ENCODE results near the gene BNC2. TPM values are rescaled to one million over a fixed set of nuclear protein-coding genes. Genes with fewer than 3 reads are reported as not detected.

Gene BNC2
- total RNA-seq, 1 experiment from 2014 or later: 43.6 TPM

DNA sequence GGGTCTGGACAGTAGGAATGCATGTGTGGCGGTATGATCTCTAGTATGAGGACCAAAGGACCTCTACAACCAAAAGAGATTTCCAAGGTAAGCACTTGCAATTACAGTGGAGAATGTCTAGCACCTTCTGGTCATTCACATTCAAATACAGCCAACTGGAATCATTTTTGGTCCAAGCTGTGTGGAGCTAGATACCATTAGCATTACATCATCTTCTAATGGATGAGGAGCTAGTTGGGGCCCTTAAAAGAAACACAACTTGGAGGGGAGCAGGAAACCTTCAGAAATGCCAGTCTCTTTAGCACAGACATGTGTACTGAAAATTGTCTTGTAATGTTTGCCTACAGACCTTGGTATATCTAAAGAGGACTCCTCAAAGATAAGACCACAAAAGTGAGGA lies 244.7 kb downstream of the BNC2 start:
- no peak overlapping the region for H2BK12ac ChIP-seq (ENCODE audit: insufficient read length, low read depth, low read length)
- H3K4ac ChIP-seq (ENCODE audit: low read depth, low read length): no peak overlapping the region
- Mint-ChIP-seq H3K4me3 (0 out of 5 replicates have a peak overlapping the region, but pooled peaks of 1 of the 2 experiments have one; percentile 4), H3K36me3 (ENCODE audit: insufficient read depth in 1 of 3, low read depth in 3 of 3) (no peaks in the 10 kb centered on the region), H3K27me3 (ENCODE audit: low read depth) (no peaks in the 10 kb centered on the region), H3K27ac (peak overlapping the region in 2 of 3 experiments; percentile 5 to 37; a peak in 2 of 7 replicates), H3K4me1 (peaks cover 64 to 72% of the 10 kb centered on the region in 2 experiments), H3K9me3 (no peaks in the 10 kb centered on the region)
- WGBS (ENCODE audit: extremely low coverage, insufficient read length, low lambda C conversion rate): no CpG with 5 or more reads among the region's 1 CpG
- no peak overlapping the region for H2BK20ac ChIP-seq (ENCODE audit: low read depth, low read length, poor library complexity, severe bottlenecking)
- H2AFZ ChIP-seq (ENCODE audit: low read length): no peak overlapping the region
- no peaks in the 10 kb centered on the region for H3K27me3 ChIP-seq (ENCODE audit: insufficient read depth, low read length)
- no peak overlapping the region for H2BK15ac ChIP-seq (ENCODE audit: low read depth, low read length)
- H4K5ac ChIP-seq (ENCODE audit: insufficient read length, low read depth, low read length): no peak overlapping the region
- no peak overlapping the region for H3T11ph ChIP-seq (ENCODE audit: low read length)
- no peak overlapping the region for H3K56ac ChIP-seq (ENCODE audit: insufficient read length, low read depth, low read length)
- no peaks in the 10 kb centered on the region for H3K79me1 ChIP-seq (ENCODE audit: insufficient read depth, low read depth, low read length, poor library complexity, severe bottlenecking)
- no peaks in the 10 kb centered on the region for H3K23me2 ChIP-seq (ENCODE audit: insufficient read length, low read depth, low read length, poor library complexity, severe bottlenecking)
- H3K14ac ChIP-seq (ENCODE audit: insufficient read depth, low read length): no peak overlapping the region
- no peaks in the 10 kb centered on the region for H4K20me1 ChIP-seq (ENCODE audit: control insufficient read depth, insufficient read depth, insufficient read length)
- H3K9me3 ChIP-seq (ENCODE audit: control insufficient read depth, low read depth, low read length): no peaks in the 10 kb centered on the region
- H3K18ac ChIP-seq (ENCODE audit: insufficient read length, low read depth, low read length): no peak overlapping the region
- H2AK5ac ChIP-seq (ENCODE audit: insufficient read length, low read length): no peak overlapping the region
- H3K4me2 ChIP-seq (ENCODE audit: insufficient read depth, insufficient read length, low read length): no peak overlapping the region
- no peak overlapping the region for H2BK120ac ChIP-seq (ENCODE audit: low read depth, low read length, poor library complexity, severe bottlenecking)
- H2BK5ac ChIP-seq (ENCODE audit: insufficient read length, low read length): no peak overlapping the region
- TF ChIP-seq, protein P1, sequence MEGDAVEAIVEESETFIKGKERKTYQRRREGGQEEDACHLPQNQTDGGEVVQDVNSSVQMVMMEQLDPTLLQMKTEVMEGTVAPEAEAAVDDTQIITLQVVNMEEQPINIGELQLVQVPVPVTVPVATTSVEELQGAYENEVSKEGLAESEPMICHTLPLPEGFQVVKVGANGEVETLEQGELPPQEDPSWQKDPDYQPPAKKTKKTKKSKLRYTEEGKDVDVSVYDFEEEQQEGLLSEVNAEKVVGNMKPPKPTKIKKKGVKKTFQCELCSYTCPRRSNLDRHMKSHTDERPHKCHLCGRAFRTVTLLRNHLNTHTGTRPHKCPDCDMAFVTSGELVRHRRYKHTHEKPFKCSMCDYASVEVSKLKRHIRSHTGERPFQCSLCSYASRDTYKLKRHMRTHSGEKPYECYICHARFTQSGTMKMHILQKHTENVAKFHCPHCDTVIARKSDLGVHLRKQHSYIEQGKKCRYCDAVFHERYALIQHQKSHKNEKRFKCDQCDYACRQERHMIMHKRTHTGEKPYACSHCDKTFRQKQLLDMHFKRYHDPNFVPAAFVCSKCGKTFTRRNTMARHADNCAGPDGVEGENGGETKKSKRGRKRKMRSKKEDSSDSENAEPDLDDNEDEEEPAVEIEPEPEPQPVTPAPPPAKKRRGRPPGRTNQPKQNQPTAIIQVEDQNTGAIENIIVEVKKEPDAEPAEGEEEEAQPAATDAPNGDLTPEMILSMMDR (conservative IDR thresholded peaks at IDR 0.05): no peak
- H3K27ac ChIP-seq (ENCODE audit: insufficient read length, low read depth, low read length): no peak overlapping the region
- no peak overlapping the region for H3K9ac ChIP-seq (ENCODE audit: extremely low read depth, insufficient read length, low read length)
- H3K4me1 ChIP-seq (ENCODE audit: insufficient read depth, low read length): peaks cover 7% of the 10 kb centered on the region; the same call in 1 of the 2 replicates
- H4K8ac ChIP-seq (replicated peaks; ENCODE audit: insufficient read length, low read depth, low read length): no peak overlapping the region
- no peak overlapping the region for H4K91ac ChIP-seq (ENCODE audit: insufficient read length, low read depth, low read length)
- no peaks in the 10 kb centered on the region for H3K79me2 ChIP-seq (ENCODE audit: insufficient read depth, low read length)
- no peak overlapping the region for H3K23ac ChIP-seq (ENCODE audit: insufficient read length, low read depth, low read length)
- no peak for DNase-seq

Measured in H9 (cell line).